Keratinocyte (primary cell): ENCODE data around the gene JMJD1C. TPM values are rescaled to one million over a fixed set of nuclear protein-coding genes. Genes with fewer than 3 reads are reported as not detected.

Experiments used
- DNase-seq: peaks from one replicate; pipeline ENCODE4 v3.0.0-alpha.2; 2011; ENCODE audit warnings: low read depth, missing footprints, low spot score
- FAIRE-seq: peaks from 2 replicates; lab custom pipeline; 2011; peaks lifted over from hg19 to GRCh38; lab: Jason Lieb, UNC
- H2AFZ ChIP-seq: 2 replicates; pipeline ENCODE4 v1.6.0; 2012; ENCODE audit warnings: low read length, control low read depth, inconsistent platforms; ENCODE audit not compliant: control insufficient read depth
- H3K27ac ChIP-seq: 2 replicates; pipeline ENCODE4 v1.5.1; 2011; ENCODE audit warnings: low read length; ENCODE audit not compliant: control insufficient read depth, insufficient read depth
- H3K27me3 ChIP-seq: 3 replicates; pipeline ENCODE4 v1.6.0; 2011; ENCODE audit warnings: low read length; ENCODE audit not compliant: control insufficient read depth, insufficient read depth; ENCODE audit errors: extremely low read depth
- H3K36me3 ChIP-seq, 2 experiments: 2 replicates in 1 of 2; 3 replicates in 1 of 2; pipeline ENCODE4 v1.5.1; 2011; ENCODE audit warnings: low read length in 2 of 2, mild to moderate bottlenecking in 1 of 2; ENCODE audit not compliant: control insufficient read depth in 2 of 2, insufficient read depth in 2 of 2; ENCODE audit errors: extremely low read depth in 1 of 2
- H3K4me1 ChIP-seq: 3 replicates; pipeline ENCODE4 v1.5.1; 2011; ENCODE audit warnings: low read length; ENCODE audit not compliant: control insufficient read depth, insufficient read depth; ENCODE audit errors: extremely low read depth
- H3K4me2 ChIP-seq: 3 replicates; pipeline ENCODE4 v1.6.0; 2011; ENCODE audit warnings: low read depth, low read length; ENCODE audit not compliant: control insufficient read depth, insufficient read depth; ENCODE audit errors: extremely low read depth
- H3K4me3 ChIP-seq, 3 experiments: fragments of 200-600 bp in 1 of 3; sonication (generic) in 1 of 3; 2 replicates in 2 of 3; 3 replicates in 1 of 3; pipeline ENCODE4 v1.5.1; 2011 to 2016; ENCODE audit warnings: low read length in 3 of 3, mild to moderate bottlenecking in 3 of 3, control low read depth in 2 of 3, inconsistent platforms in 1 of 3, low read depth in 1 of 3, mixed read lengths in 1 of 3, mixed run types in 1 of 3, moderate library complexity in 1 of 3; ENCODE audit not compliant: control insufficient read depth in 2 of 3, insufficient read depth in 2 of 3; ENCODE audit errors: extremely low read depth in 1 of 3
- H3K79me2 ChIP-seq: 2 replicates; pipeline ENCODE4 v1.6.0; 2012; ENCODE audit warnings: low read length; ENCODE audit not compliant: control insufficient read depth, insufficient read depth
- H3K9ac ChIP-seq: 3 replicates; pipeline ENCODE4 v1.6.0; 2011; ENCODE audit warnings: low read length; ENCODE audit not compliant: control insufficient read depth, insufficient read depth; ENCODE audit errors: extremely low read depth
- H3K9me1 ChIP-seq: 3 replicates; pipeline ENCODE4 v1.6.0; 2011; ENCODE audit warnings: low read length; ENCODE audit not compliant: control insufficient read depth, insufficient read depth; ENCODE audit errors: extremely low read depth
- H3K9me3 ChIP-seq: 2 replicates; pipeline ENCODE4 v1.5.1; 2012; ENCODE audit warnings: low read depth, low read length; ENCODE audit not compliant: control insufficient read depth
- H4K20me1 ChIP-seq: 3 replicates; pipeline ENCODE4 v1.6.0; 2011; ENCODE audit warnings: low read length; ENCODE audit not compliant: control insufficient read depth, insufficient read depth; ENCODE audit errors: extremely low read depth
- EZH2 ChIP-seq: IDR thresholded peaks from one replicate; pipeline ENCODE4 v1.6.1; 2012; ENCODE audit warnings: inconsistent platforms, mild to moderate bottlenecking, low read length, moderate library complexity
- dilution Hi-C: fragments of 300-500 bp; cut with MboI; formaldehyde crosslinking; loops from one replicate; pipeline ENCODE4 v1.7.0; 2020; ENCODE audit warnings: low sequenced_read_pairs; ENCODE audit not compliant: extremely low pct_ligation_motif_present
- polyA plus RNA-seq, 5 experiments: library from polyadenylated mRNA; depleted of rRNA in 3 of 5; stranded (reverse) in 3 of 5; stranded (forward) in 1 of 5; unstranded in 1 of 5; fragments of >200 nt; gene quantifications; 1 replicate in 1 of 5; 2 replicates in 3 of 5; 3 replicates in 1 of 5; pipeline versions ENCODE4 v1.2.1 to v1.2.3, GENCODE V29; 2011 to 2012; ENCODE audit warnings: missing spikeins in 2 of 5, low read depth in 1 of 5, low replicate concordance in 1 of 5
- TF ChIP-seq, protein P1 (sequence below), 3 experiments: IDR thresholded peaks in 1 of 3; conservative IDR thresholded peaks in 1 of 3; optimal IDR thresholded peaks in 1 of 3; 2 replicates in 2 of 3; 3 replicates in 1 of 3; pipeline versions ENCODE3 to v1.5.1; 2011; ENCODE audit warnings: low read length in 3 of 3, mild to moderate bottlenecking in 3 of 3, moderate library complexity in 2 of 3, control low read depth in 1 of 3, inconsistent platforms in 1 of 3; ENCODE audit not compliant: insufficient read depth in 2 of 3; ENCODE audit errors: extremely low read depth in 1 of 3

The JMJD1C gene
- polyA plus RNA-seq, 1 donor (not counting 4 experiments of a cell fraction or from before 2014, with no cell fraction given) = 38.2 TPM

DNA sequence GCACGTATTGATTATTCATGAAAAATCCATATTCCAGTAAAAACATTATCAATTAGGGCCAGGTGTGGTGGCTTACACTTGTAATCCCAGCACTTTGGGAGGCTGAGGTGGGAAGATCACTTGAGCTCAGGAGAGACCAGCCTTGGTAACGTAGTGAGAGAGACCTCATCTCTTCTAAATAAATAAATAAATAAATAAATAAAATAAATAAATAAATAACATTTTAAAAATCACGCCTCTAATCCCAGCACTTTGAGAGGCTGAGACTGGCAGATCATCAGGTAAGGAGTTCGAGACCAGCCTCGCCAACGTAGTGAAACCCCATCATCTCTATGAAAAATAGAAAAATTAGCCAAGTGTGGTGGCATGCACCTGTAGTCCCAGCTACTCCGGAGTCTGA, 300.5 kb downstream of the JMJD1C start:
- Histone ChIP-seq H2AFZ (no peak overlapping the region), H3K4me3 (no peak overlapping the region), H3K4me1 (no peaks in the 10 kb centered on the region), H4K20me1 (no peaks in the 10 kb centered on the region), H3K27ac (no peak overlapping the region), H3K4me2 (no peak overlapping the region), H3K27me3 (no peaks in the 10 kb centered on the region), H3K36me3 (peaks cover 4 to 20% of the 10 kb centered on the region in 2 experiments), H3K9ac (no peak overlapping the region), H3K79me2 (no peaks in the 10 kb centered on the region), H3K9me1 (no peaks in the 10 kb centered on the region), H3K9me3 (no peaks in the 10 kb centered on the region)
- DNase-seq (no peak), FAIRE-seq (no peak)
- dilution Hi-C loops = no loop called here
- TF ChIP-seq, protein P1, sequence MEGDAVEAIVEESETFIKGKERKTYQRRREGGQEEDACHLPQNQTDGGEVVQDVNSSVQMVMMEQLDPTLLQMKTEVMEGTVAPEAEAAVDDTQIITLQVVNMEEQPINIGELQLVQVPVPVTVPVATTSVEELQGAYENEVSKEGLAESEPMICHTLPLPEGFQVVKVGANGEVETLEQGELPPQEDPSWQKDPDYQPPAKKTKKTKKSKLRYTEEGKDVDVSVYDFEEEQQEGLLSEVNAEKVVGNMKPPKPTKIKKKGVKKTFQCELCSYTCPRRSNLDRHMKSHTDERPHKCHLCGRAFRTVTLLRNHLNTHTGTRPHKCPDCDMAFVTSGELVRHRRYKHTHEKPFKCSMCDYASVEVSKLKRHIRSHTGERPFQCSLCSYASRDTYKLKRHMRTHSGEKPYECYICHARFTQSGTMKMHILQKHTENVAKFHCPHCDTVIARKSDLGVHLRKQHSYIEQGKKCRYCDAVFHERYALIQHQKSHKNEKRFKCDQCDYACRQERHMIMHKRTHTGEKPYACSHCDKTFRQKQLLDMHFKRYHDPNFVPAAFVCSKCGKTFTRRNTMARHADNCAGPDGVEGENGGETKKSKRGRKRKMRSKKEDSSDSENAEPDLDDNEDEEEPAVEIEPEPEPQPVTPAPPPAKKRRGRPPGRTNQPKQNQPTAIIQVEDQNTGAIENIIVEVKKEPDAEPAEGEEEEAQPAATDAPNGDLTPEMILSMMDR (optimal IDR thresholded peaks at IDR 0.05 in 1 of 3, IDR thresholded peaks at IDR 0.05 in 1 of 3, conservative IDR thresholded peaks at IDR 0.05 in 1 of 3; ENCODE audit: extremely low read depth in 1 of 3, insufficient read depth in 2 of 3, low read length in 3 of 3) = no peak
- TF ChIP-seq EZH2 = no peak

DNA sequence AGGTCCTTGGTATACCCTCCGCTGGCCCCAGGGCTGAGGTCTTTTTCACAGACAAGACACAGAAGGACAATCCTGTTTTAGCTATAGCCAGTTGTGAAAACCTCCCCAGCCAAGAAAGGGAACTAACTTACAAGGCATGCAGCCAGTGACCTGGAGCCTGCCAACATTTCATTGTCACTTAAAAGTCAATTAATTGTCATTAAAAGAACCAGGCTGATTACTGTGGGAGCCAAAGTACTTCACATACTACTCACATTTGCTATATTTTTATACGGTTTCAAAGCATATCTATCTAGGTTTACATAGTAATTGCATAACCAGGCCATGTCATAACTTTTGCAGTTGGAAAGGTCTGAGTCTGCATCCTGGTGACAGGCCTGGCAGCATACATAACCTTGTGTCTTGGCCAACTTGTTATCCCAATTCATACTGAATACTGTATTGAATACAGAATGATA, 301.6 kb downstream of the JMJD1C start:
- H2AFZ ChIP-seq = no peak overlapping the region
- no peak for DNase-seq
- no peak overlapping the region for H3K27ac ChIP-seq
- no peak overlapping the region for H3K4me2 ChIP-seq
- no peaks in the 10 kb centered on the region for H3K27me3 ChIP-seq
- dilution Hi-C loops = no loop called here
- no peak for TF ChIP-seq EZH2
- TF ChIP-seq, protein P1 (optimal IDR thresholded peaks at IDR 0.05 in 1 of 3, IDR thresholded peaks at IDR 0.05 in 1 of 3, conservative IDR thresholded peaks at IDR 0.05 in 1 of 3; ENCODE audit: extremely low read depth in 1 of 3, insufficient read depth in 2 of 3, low read length in 3 of 3) = no peak
- H3K36me3 ChIP-seq = peaks cover 4 to 14% of the 10 kb centered on the region in 2 experiments
- FAIRE-seq = no peak
- no peaks in the 10 kb centered on the region for H3K9me1 ChIP-seq
- H3K79me2 ChIP-seq = no peaks in the 10 kb centered on the region
- H3K9me3 ChIP-seq = no peaks in the 10 kb centered on the region
- H3K4me1 ChIP-seq = no peaks in the 10 kb centered on the region
- no peaks in the 10 kb centered on the region for H4K20me1 ChIP-seq
- no peak overlapping the region for H3K9ac ChIP-seq
- no peak overlapping the region for H3K4me3 ChIP-seq
